Upper lobe of left lung (tissue), 4 donors: ENCODE data around the gene ZNRF4.

Experiments used
- CTCF ChIP-seq, 6 experiments: fragments of 450-650 bp in 4 of 6; fragments of 200-600 bp in 2 of 6; sonication (generic) in 2 of 6; IDR thresholded peaks; one replicate each; pipeline ENCODE4 v1.5.1; 2016 to 2019; ENCODE audit warnings: antibody characterized with exemption in 6 of 6
- POLR2AphosphoS5 ChIP-seq, 2 donors: sonication (generic); formaldehyde crosslinking; IDR thresholded peaks; one replicate each; pipeline ENCODE4 v1.5.1; 2017; ENCODE audit warnings: antibody characterized with exemption in 2 of 2

- no peak for TF ChIP-seq CTCF (IDR thresholded peaks at IDR 0.05)
- no peak for TF ChIP-seq POLR2AphosphoS5 (IDR thresholded peaks at IDR 0.05)
Observed at GRCh38 chr19:5458420-5458819, 3.2 kb downstream of the ZNRF4 start.
